Esophagus muscularis mucosa (tissue), 4 donors: ENCODE data around the gene KIAA0753. TPM values are rescaled to one million over a fixed set of nuclear protein-coding genes. Genes with fewer than 3 reads are reported as not detected.
"Not testable (repeated sequence)": the region's sequence is repeated elsewhere in the genome, so short reads cannot be mapped to it uniquely, and the experiment has no call there.

Source experiments
- DNase-seq: peaks from one replicate; pipeline ENCODE4 v3.0.0-alpha.2; 2017; ENCODE audit errors: extremely low spot score
- H3K27ac ChIP-seq, 4 donors: fragments of 200-600 bp; sonication (generic); replicated peaks in 1 of 4; 1 replicate in 3 of 4; 2 replicates in 1 of 4; pipeline ENCODE4 v1.5.1; 2016 to 2019; ENCODE audit warnings: mild to moderate bottlenecking in 1 of 4
- H3K27me3 ChIP-seq, 4 donors: fragments of 200-600 bp; sonication (generic); one replicate each; pipeline versions ENCODE4 v1.5.1 to v1.6.0; 2016 to 2019
- H3K36me3 ChIP-seq, 4 donors: fragments of 200-600 bp; sonication (generic); one replicate each; pipeline ENCODE4 v1.5.1; 2016 to 2019
- H3K4me1 ChIP-seq, 4 donors: fragments of 200-600 bp; sonication (generic); one replicate each; pipeline ENCODE4 v1.5.1; 2016 to 2019
- H3K4me3 ChIP-seq, 4 donors: fragments of 200-600 bp; sonication (generic); 1 replicate in 2 of 4; 2 replicates in 2 of 4; pipeline ENCODE4 v1.5.1; 2016 to 2019; ENCODE audit warnings: mild to moderate bottlenecking in 4 of 4, moderate library complexity in 1 of 4
- H3K9me3 ChIP-seq, 4 donors: fragments of 200-600 bp; sonication (generic); 1 replicate in 3 of 4; 2 replicates in 1 of 4; pipeline ENCODE4 v1.5.1; 2016 to 2019
- EP300 ChIP-seq: sonication (generic); formaldehyde crosslinking; IDR thresholded peaks from one replicate; pipeline ENCODE4 v1.6.1; 2017; ENCODE audit warnings: antibody characterized with exemption
- POLR2A ChIP-seq: fragments of 450-650 bp; IDR thresholded peaks from one replicate; pipeline ENCODE4 v1.6.1; 2017; ENCODE audit warnings: antibody characterized with exemption, moderate library complexity, mild to moderate bottlenecking, low read depth
- POLR2AphosphoS5 ChIP-seq, 2 donors: sonication (generic); formaldehyde crosslinking; IDR thresholded peaks; one replicate each; pipeline ENCODE4 v1.6.1; 2017; ENCODE audit warnings: antibody characterized with exemption in 2 of 2
- WGBS: methylation state at CpG from one replicate; pipeline ENCODE4 v1.1.5; 2018; 5-methylcytosine and 5-hydroxymethylcytosine counted together
- intact Hi-C: fragments of 100-400 bp; cut with DNase I; formaldehyde crosslinking; loops from one replicate; pipeline ENCODE4 v1.15.1; 2023
- total RNA-seq, 4 donors: library from RNA; depleted of rRNA; stranded (reverse); fragments of >200 nt; gene quantifications; one replicate each; pipeline versions ENCODE4 v1.1.0 to v1.2.1, GENCODE V29; 2016
- TF ChIP-seq, protein P1 (sequence below), 3 experiments: fragments of 200-600 bp in 2 of 3; fragments of 450-650 bp in 1 of 3; sonication (generic) in 2 of 3; IDR thresholded peaks; one replicate each; pipeline ENCODE4 v1.5.1; 2017 to 2019; ENCODE audit warnings: antibody characterized with exemption in 3 of 3, mild to moderate bottlenecking in 2 of 3, moderate library complexity in 1 of 3

Gene KIAA0753
- total RNA-seq, 4 donors from 2014 or later: 36.9 to 73.9 (median 46.4) TPM

DNA sequence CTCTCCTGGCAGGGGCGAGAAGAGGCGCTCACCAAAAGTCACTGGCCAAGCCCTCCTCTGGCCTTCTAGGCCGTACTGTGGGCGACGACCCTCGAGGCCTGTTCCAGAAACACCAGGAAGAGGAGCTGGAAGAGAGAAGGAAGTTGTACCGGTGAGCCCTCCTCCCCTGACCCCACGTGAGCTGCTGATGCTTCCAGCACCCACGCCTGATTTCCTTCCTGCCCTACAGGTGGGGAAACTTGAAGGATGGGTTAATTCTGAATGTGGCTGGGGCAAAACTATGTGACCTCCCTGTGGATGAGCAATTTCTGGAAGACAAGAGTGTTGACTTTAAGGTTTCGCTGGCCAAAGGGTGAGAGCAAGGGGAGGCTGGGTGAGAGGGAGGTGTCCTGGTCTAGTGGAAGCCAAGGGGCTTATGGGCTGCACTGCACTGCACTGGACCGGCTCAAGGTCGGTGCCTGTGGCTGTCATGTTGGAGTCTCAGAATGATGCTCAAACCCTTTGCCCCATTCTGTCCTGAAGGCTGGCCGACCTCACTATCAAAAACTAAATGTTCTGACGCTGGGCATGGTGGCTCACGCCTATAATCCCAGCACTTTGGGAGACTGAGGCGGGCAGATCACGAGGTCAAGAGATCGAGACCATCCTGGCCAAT, 17.2 kb upstream of the KIAA0753 start:
- H3K27me3 ChIP-seq: peaks cover 0 to 73% (median 5%) of the 10 kb centered on the region in 4 donors
- no peak overlapping the region for H3K27ac ChIP-seq
- 72% methylated on average over 17 of the region's 18 CpGs for WGBS
- DNase-seq: no peak
- TF ChIP-seq POLR2AphosphoS5 (IDR thresholded peaks at IDR 0.05) (no peak), EP300 (no peak), POLR2A (no peak)
- TF ChIP-seq, protein P1, sequence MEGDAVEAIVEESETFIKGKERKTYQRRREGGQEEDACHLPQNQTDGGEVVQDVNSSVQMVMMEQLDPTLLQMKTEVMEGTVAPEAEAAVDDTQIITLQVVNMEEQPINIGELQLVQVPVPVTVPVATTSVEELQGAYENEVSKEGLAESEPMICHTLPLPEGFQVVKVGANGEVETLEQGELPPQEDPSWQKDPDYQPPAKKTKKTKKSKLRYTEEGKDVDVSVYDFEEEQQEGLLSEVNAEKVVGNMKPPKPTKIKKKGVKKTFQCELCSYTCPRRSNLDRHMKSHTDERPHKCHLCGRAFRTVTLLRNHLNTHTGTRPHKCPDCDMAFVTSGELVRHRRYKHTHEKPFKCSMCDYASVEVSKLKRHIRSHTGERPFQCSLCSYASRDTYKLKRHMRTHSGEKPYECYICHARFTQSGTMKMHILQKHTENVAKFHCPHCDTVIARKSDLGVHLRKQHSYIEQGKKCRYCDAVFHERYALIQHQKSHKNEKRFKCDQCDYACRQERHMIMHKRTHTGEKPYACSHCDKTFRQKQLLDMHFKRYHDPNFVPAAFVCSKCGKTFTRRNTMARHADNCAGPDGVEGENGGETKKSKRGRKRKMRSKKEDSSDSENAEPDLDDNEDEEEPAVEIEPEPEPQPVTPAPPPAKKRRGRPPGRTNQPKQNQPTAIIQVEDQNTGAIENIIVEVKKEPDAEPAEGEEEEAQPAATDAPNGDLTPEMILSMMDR (IDR thresholded peaks at IDR 0.05): no peak
- intact Hi-C loops: no loop called here
- H3K4me3 ChIP-seq: no peak overlapping the region
- H3K4me1 ChIP-seq: peaks cover 0 to 26% (median 12%) of the 10 kb centered on the region in 4 donors
- H3K36me3 ChIP-seq: no peaks in the 10 kb centered on the region
- peaks cover 0 to 7% (median 0%) of the 10 kb centered on the region in 4 donors for H3K9me3 ChIP-seq

DNA sequence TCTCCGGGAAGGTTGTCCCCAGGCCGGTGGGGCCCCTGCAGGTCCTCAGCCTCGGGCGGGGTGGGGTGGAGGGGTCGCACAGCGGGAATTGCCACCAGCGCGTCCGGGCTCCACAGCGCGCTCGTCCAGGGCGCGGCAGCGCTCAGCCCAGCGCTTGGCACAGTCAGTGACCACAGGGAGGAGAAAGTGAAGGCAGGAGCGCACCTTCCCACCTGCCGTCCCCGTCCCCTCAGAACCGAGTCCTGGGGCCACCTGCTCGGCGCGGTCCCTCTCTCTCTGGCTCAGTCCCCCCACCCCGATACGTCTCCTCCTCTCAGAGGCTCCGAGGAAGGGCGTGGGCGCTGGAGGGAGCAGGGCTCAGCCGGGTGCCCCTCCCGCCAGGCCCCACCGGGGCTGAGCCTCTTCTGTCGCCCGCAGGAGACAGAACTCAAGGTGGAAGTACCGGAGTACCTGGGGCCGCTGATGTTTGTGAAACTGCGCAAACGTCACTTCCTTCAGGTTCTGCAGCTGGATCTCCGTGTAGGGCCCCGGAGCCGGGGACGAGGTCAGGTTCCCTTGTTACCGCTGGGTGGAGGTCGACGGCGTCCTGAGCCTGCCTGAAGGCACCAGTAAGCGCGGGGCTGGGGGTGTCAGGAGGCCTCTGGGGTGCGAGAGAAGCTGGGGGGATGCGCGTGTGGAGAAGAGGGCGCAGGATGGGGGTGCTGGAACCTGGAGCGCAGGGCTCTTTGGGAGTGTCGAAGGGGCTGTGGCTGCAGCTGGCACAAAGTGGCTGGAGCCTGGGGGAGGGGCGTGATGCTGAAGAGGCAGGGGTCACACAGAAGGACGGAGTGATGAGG, 16.5 kb upstream of the KIAA0753 start:
- intact Hi-C loops, H3K27ac ChIP-seq, H3K9me3 ChIP-seq, H3K36me3 ChIP-seq, DNase-seq: not testable (repeated sequence)
- H3K27me3 ChIP-seq: peaks cover 0 to 67% (median 5%) of the 10 kb centered on the region in 4 donors
- peaks cover 6 to 34% (median 20%) of the 10 kb centered on the region in 4 donors for H3K4me1 ChIP-seq
- WGBS: 11% methylated on average over 28 of the region's 55 CpGs
- H3K4me3 ChIP-seq: peak overlapping the region in 2 of 4 donors; percentile 7 to 34

DNA sequence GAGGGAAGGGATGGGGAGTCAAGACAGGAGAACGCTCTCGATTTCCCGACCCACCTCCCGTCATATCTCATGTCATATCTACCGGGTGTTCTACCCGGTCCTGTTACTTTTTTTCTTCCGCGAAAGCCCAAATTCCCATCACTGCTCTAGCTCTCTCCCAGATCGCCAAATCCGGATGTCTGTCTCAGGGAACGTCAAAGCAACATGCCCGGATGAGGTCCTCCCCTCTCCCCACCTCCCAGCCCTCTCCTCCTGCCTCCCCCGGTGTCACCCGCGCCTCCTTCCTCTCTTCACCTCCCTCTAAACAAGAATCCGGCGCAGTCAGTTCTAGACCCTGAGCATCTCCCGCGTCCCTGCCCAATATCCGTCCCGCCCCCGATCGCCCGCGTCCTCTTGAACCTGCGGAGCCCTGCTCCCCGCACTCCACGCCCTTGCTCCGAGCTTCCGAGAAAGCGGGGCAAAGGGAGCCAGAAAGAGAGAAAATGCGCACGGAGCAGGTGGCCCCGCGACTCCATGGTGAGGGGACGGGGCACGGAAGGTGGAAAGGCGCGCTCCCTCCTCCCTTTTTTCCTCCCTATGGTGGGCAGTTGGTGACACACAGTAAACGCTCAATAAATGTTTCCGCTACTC, 15.3 kb upstream of the KIAA0753 start:
- Histone ChIP-seq H3K4me1 (peaks cover 8 to 39% (median 25%) of the 10 kb centered on the region in 4 donors), H3K27me3 (peaks cover 0 to 64% (median 5%) of the 10 kb centered on the region in 4 donors), H3K4me3 (peak overlapping the region in 1 of 4 donors; percentile 20)
- DNase-seq, intact Hi-C loops, H3K27ac ChIP-seq, H3K36me3 ChIP-seq, H3K9me3 ChIP-seq: not testable (repeated sequence)
- 12% methylated on average over 8 of the region's 41 CpGs for WGBS

DNA sequence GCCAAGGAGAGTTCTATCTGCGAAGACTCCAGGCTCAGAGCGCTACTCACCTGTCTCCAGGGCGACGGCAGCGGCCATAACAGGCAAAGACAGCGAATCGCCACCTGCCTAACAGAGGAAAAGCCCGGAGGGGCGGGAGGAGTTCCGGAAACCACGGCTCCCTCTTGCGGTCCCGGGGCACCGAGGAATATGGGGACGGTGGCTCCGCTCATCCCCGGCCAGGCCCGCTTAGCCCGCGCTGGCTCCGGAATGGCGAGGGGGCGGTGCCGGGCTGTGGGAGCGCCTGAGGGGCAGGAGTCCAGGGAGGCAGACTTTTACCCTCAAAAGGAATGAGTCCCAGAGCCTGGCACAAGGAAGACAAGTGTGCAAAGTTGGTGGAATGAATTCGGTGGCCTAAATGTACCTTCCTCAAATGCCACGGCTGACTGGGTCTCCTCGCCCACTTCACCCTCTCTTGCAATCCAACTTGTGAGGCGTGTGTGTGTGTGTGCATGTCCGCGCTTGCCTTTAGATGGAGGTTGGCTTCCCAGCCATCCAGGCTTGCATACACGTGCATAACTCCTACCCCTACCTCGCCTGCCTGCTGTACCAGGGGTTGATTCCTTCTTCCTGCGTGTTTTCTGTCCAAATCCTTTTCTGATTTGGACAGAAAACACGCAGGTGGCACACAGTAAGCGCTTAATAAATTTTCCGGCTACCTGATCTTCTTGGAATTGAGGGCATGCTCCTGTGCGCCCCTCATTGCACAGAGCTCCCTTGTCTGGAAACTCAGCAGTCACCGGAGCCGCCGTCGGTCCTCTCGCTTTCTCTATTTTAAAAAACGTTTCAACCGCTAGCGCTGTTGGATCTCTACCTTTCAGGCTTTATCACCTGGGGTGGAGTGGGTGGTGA, 14.6 kb upstream of the KIAA0753 start:
- intact Hi-C loops: no loop called here
- Histone ChIP-seq H3K27ac (no peak overlapping the region), H3K9me3 (peaks cover 0 to 7% (median 0%) of the 10 kb centered on the region in 4 donors), H3K4me1 (peaks cover 14 to 45% (median 33%) of the 10 kb centered on the region in 4 donors), H3K4me3 (peak overlapping the region in 1 of 4 donors; percentile 16), H3K36me3 (no peaks in the 10 kb centered on the region), H3K27me3 (peaks cover 0 to 57% (median 5%) of the 10 kb centered on the region in 4 donors)
- DNase-seq: no peak
- TF ChIP-seq POLR2AphosphoS5 (IDR thresholded peaks at IDR 0.05): no peak
- TF ChIP-seq EP300: no peak
- TF ChIP-seq POLR2A: no peak
- TF ChIP-seq, protein P1 (IDR thresholded peaks at IDR 0.05): peak in 1 of 3 experiments; percentile 15
- WGBS: 47% methylated on average over 37 of the region's 46 CpGs

DNA sequence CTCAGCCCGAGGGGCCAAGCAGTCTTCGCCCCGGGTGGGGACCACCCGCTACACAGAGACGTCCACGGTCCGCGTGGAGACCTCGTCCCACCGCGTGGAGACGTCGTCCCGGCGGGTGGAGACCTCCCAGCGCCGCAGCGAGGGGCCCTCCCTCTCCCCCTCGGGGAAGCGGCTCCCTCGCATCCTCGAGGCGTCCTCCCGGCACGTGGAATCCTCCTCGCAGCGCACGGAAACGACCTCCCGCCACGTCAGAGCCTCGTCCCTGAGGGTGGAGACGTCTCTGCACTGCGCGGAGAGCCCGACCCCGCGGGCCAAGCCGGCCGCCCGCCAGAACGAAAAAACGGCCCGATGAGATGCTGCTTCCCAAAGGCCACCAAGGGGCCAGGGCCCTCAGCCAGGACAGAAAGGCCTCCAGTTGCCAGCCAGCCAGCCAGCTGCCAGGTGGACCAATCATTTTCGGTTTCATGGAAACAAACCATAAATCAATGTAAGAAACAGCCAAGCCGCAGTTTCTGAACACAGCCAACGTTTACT, 11.5 kb upstream of the KIAA0753 start:
- Histone ChIP-seq H3K4me1 (peaks cover 23 to 54% (median 43%) of the 10 kb centered on the region in 4 donors), H3K9me3 (peaks cover 0 to 7% (median 0%) of the 10 kb centered on the region in 4 donors), H3K4me3 (peak overlapping the region; percentile 67 to 83 (median 76)), H3K27me3 (peaks cover 0 to 29% (median 5%) of the 10 kb centered on the region in 4 donors), H3K27ac (peak overlapping the region; percentile 82 to 95 (median 90)), H3K36me3 (peaks cover 3 to 28% (median 16%) of the 10 kb centered on the region in 4 donors)
- 3% methylated on average over 24 of the region's 47 CpGs for WGBS
- DNase-seq: no peak
- no peak for TF ChIP-seq POLR2A
- TF ChIP-seq, protein P1 (IDR thresholded peaks at IDR 0.05): no peak
- TF ChIP-seq POLR2AphosphoS5 (IDR thresholded peaks at IDR 0.05): peak in 1 of 2 donors; percentile 56
- intact Hi-C loops: no loop called here
